Sciatic nerve (tissue), 1 donor: ENCODE results near the gene SORT1. TPM values are rescaled to one million over a fixed set of nuclear protein-coding genes. Genes with fewer than 3 reads are reported as not detected.

ENCODE experiments used
- total RNA-seq: library from RNA; stranded (reverse); fragmentation: NEBNext Ultra II Directional; extraction: Animal tissue kit (Norgen Biotek cat#: 25700); gene quantifications from one replicate; pipeline ENCODE4 v1.2.1, GENCODE V29; 2021
- donor health status: DM: no; HTN: no; CAD: no.

SORT1 gene
- total RNA-seq, 1 donor from 2014 or later, result 111 TPM

Other genes with a start within 250 kb of the SORT1 start
- 123 TPM for gene SARS1, start 184.0 kb downstream of the SORT1 start, total RNA-seq
- 24.0 TPM for gene CELSR2, start 148.4 kb downstream of the SORT1 start, total RNA-seq
- gene PSRC1, start 114.8 kb downstream of the SORT1 start, total RNA-seq, result 7.6 TPM
- 0.45 TPM for gene MYBPHL, start 90.9 kb downstream of the SORT1 start, total RNA-seq
- gene PSMA5, start 28.5 kb upstream of the SORT1 start, total RNA-seq, result 44.8 TPM
- gene SYPL2, start 68.6 kb upstream of the SORT1 start, total RNA-seq, result 4.2 TPM
- 5.0 TPM for gene ATXN7L2, start 86.0 kb upstream of the SORT1 start, total RNA-seq
- gene CYB561D1, start 96.2 kb upstream of the SORT1 start, total RNA-seq, result 7.6 TPM
- gene AMIGO1, start 111.8 kb upstream of the SORT1 start, total RNA-seq, result 15.6 TPM
- gene GPR61, start 142.0 kb upstream of the SORT1 start, total RNA-seq, result not detected
- 7.0 TPM for gene GNAI3, start 150.7 kb upstream of the SORT1 start, total RNA-seq
- not detected for gene GNAT2, start 221.7 kb upstream of the SORT1 start, total RNA-seq
- 49.5 TPM for gene AMPD2, start 221.9 kb upstream of the SORT1 start, total RNA-seq